GM06990 (cell line): Measurements from ENCODE around the gene ACOT2.
"Not testable (repeated sequence)": the region's sequence is repeated elsewhere in the genome, so short reads cannot be mapped to it uniquely, and the experiment has no call there.

Experiments used
- DNase-seq: peaks from one replicate; pipeline ENCODE4 v3.0.0-alpha.2; 2011; ENCODE audit not compliant: insufficient read length; ENCODE audit errors: extremely low read depth
- H3K27me3 ChIP-seq: replicated peaks from 2 replicates; pipeline ENCODE4 v1.6.0; 2011; ENCODE audit warnings: low read length; ENCODE audit not compliant: control insufficient read depth, insufficient read depth
- H3K36me3 ChIP-seq: 2 replicates; pipeline ENCODE4 v1.5.1; 2011; ENCODE audit warnings: low read length; ENCODE audit not compliant: control insufficient read depth, insufficient read depth
- H3K4me3 ChIP-seq: replicated peaks from 2 replicates; pipeline ENCODE4 v1.5.1; 2011; ENCODE audit warnings: low read depth, mild to moderate bottlenecking, control low read depth, low read length
- TF ChIP-seq, protein P1 (sequence below): IDR thresholded peaks from 2 replicates; pipeline ENCODE4 v1.5.1; 2011; ENCODE audit warnings: low read length, control low read depth, mild to moderate bottlenecking, inconsistent platforms; ENCODE audit not compliant: insufficient read depth, poor library complexity, severe bottlenecking

The ACOT2 gene

DNA sequence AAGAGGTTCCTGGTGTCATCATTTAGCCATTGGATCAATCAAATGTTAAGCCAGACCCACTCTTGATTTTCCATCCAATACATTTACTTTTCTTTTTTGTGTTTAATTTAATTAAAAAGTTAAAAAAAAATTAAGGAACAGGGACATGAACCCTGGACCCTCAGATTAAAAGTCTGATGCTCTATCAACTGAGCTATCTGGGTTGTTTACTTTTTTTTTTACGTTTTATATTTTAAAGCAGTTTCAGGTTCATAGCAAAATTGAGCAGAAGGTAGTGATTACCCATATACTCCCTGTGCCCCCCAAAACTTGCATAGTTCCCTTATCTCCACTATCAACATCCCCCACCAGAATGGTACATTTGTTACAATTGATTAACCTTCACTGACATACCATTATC lies 19.7 kb downstream of the ACOT2 start:
- Histone ChIP-seq H3K27me3 (no peaks in the 10 kb centered on the region), H3K4me3 (no peak overlapping the region), H3K36me3 (no peaks in the 10 kb centered on the region)
- TF ChIP-seq, protein P1, sequence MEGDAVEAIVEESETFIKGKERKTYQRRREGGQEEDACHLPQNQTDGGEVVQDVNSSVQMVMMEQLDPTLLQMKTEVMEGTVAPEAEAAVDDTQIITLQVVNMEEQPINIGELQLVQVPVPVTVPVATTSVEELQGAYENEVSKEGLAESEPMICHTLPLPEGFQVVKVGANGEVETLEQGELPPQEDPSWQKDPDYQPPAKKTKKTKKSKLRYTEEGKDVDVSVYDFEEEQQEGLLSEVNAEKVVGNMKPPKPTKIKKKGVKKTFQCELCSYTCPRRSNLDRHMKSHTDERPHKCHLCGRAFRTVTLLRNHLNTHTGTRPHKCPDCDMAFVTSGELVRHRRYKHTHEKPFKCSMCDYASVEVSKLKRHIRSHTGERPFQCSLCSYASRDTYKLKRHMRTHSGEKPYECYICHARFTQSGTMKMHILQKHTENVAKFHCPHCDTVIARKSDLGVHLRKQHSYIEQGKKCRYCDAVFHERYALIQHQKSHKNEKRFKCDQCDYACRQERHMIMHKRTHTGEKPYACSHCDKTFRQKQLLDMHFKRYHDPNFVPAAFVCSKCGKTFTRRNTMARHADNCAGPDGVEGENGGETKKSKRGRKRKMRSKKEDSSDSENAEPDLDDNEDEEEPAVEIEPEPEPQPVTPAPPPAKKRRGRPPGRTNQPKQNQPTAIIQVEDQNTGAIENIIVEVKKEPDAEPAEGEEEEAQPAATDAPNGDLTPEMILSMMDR: no peak
- no peak for DNase-seq

DNA sequence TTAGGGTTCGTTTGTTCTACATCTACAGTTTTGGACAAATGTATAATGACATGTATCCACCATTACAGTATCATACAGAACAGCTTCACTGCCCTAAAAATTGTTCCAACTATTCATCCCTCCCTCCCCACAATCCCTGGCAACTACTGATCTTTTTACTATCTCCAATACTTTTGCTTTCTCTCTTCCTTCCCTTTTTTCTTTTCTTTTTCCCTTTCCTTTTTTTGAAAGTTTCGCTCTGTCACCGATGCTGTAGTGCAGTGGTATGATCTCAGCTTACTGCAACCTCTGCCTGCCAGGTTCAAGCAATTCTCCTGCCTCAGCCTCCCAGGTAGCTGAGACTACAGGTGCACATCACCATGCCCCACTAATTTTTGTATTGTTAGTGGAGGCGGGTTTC lies 20.1 kb downstream of the ACOT2 start:
- DNase-seq: no peak
- no peak overlapping the region for H3K4me3 ChIP-seq
- no peaks in the 10 kb centered on the region for H3K27me3 ChIP-seq
- no peaks in the 10 kb centered on the region for H3K36me3 ChIP-seq
- TF ChIP-seq, protein P1: no peak

DNA sequence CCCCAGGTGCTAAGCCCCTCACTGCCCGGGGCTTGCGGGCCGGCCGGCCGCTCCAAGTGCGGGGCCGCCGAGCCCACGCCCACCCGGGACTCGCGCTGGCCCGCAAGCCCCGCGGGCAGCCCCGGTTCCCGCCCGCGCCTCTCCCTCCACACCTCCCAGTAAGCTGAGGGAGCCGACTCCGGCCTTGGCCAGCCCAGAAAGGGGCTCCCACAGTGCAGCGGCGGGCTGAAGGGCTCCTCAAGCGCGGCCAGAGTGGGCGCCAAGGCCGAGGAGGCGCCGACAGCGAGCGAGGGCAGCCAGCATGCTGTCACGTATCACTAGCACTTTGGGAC lies 21.6 kb downstream of the ACOT2 start:
- H3K27me3 ChIP-seq, DNase-seq, H3K4me3 ChIP-seq, H3K36me3 ChIP-seq: not testable (repeated sequence)

DNA sequence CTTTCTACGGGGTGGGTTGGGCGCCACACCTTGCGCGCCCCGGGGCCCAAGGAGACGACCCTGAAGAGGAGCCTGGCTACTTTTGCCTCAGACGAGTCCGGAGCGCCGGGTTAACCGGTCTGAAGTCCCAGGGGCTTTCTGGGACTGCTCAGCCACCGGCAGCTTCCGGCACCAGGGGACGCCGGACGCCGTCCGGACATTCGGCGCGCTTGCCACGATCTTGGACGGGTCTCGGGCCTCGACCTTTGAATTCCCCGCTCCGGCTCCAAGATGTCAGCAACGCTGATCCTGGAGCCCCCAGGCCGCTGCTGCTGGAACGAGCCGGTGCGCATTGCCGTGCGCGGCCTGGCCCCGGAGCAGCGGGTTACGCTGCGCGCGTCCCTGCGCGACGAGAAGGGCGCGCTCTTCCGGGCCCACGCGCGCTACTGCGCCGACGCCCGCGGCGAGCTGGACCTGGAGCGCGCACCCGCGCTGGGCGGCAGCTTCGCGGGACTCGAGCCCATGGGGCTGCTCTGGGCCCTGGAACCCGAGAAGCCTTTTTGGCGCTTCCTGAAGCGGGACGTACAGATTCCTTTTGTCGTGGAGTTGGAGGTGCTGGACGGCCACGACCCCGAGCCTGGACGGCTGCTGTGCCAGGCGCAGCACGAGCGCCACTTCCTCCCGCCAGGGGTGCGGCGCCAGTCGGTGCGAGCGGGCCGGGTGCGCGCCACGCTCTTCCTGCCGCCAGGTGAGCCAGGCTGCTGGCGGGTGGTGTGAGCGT lies 22.9 kb downstream of the ACOT2 start, which contains the start of gene ACOT4:
TSS of gene ACOT4 (plus strand) at position 184 of the 760 bp plus-strand sequence. CDS start at position 271, 87 bp downstream.
- TF ChIP-seq, protein P1: peak; percentile 10
- peak; percentile 66 for DNase-seq
- Histone ChIP-seq H3K27me3 (no peaks in the 10 kb centered on the region), H3K4me3 (peak within 1 kb of the TSS; percentile 74), H3K36me3 (no peaks in the 10 kb centered on the region)

DNA sequence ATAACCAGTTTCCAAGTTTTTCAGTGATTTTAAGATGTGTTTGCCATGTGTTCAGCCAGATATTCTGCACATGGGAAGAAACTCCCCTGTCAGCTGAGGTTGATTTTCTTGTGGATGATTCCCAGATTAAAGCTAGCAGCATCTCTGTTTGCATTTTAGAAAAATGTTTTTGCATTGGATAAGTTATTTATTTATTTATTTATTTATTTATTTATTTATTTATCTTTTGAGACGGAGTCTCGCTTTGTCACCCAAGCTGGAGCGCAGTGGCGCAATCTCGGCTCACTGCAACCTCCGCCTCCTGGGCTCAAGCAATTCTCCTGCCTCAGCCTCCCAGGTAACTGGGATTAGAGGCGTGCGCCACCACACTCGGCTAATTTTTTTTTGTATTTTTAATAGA lies 25.5 kb downstream of the ACOT2 start:
- no peaks in the 10 kb centered on the region for H3K36me3 ChIP-seq
- TF ChIP-seq, protein P1: no peak

DNA sequence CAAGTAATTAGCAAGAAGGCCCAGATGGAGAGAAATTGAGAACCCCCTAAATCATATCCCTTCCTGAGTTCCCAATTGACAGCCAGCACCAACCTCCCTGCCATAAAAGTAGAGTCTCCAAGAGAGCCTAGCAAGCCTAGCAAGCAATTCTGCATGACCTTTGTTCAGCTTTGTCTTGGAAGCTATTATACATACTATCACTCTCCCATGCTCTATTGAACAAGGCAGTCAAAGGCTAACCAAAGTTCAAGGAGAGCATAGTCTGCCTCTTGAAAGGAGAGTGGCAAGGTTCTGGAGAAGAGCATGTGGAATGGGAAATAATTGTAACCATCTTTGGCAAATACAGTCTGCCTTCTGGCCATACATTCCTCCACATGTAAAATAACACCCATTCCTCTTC lies 30.5 kb downstream of the ACOT2 start:
- DNase-seq: no peak
- no peaks in the 10 kb centered on the region for H3K27me3 ChIP-seq
- TF ChIP-seq, protein P1: no peak
- H3K4me3 ChIP-seq: no peak overlapping the region
- H3K36me3 ChIP-seq: no peaks in the 10 kb centered on the region

More for the DNA sequence above, 25.5 kb downstream of the ACOT2 start:
- H3K27me3 ChIP-seq: no peaks in the 10 kb centered on the region
- H3K4me3 ChIP-seq: no peak overlapping the region
- DNase-seq: no peak
